Activated CD8-positive, alpha-beta memory T cell treated with anti-CD3 and anti-CD28 coated beads for 36 hours (primary cell): ENCODE measurements around the gene NUP153. TPM values are rescaled to one million over a fixed set of nuclear protein-coding genes. Genes with fewer than 3 reads are reported as not detected.

Experiments
- CTCF ChIA-PET: fragments of 350-600 bp; sonication (Branson Sonifier 250); formaldehyde crosslinking; loops from one replicate; lab custom pipeline; 2021; ENCODE audit warnings: antibody characterized with exemption; lab: Charles Lee
- POLR2A ChIA-PET: fragments of 350-600 bp; sonication (Branson Sonifier 250); formaldehyde crosslinking; loops from one replicate; lab custom pipeline; 2021; ENCODE audit warnings: antibody characterized with exemption; lab: Charles Lee
- total RNA-seq, 2 experiments: library from RNA; stranded (reverse); gene quantifications; one replicate each; pipeline ENCODE4 v1.2.3, GENCODE V29; 2021

NUP153 gene
- total RNA-seq, 2 experiments from 2014 or later = 98.5 to 99.7 TPM

- CTCF ChIA-PET = no interaction called here
- POLR2A ChIA-PET = no interaction called here
Measured at GRCh38 chr6:17677602-17678001, 29.1 kb downstream of the NUP153 start.

GRCh38 chr6:17673543-17674254 is 33.0 kb downstream of the NUP153 start:
- ChIA-PET POLR2A (no interaction called here), CTCF (no interaction called here)

- ChIA-PET POLR2A (interaction anchor here (1.0 kb wide), 1 partner anchor 35 kb away, joined by 3 read pairs; the partner anchor contains the start of gene NUP153), CTCF (interaction anchor here (0.6 kb wide), 1 partner anchor 142 kb away, joined by 3 read pairs; no protein-coding TSS in a partner anchor)
Measured at GRCh38 chr6:17672064-17672718, 34.5 kb downstream of the NUP153 start.

- CTCF ChIA-PET = no interaction called here
- POLR2A ChIA-PET = no interaction called here
Measured at GRCh38 chr6:17666646-17667045, 40.1 kb downstream of the NUP153 start.

DNA sequence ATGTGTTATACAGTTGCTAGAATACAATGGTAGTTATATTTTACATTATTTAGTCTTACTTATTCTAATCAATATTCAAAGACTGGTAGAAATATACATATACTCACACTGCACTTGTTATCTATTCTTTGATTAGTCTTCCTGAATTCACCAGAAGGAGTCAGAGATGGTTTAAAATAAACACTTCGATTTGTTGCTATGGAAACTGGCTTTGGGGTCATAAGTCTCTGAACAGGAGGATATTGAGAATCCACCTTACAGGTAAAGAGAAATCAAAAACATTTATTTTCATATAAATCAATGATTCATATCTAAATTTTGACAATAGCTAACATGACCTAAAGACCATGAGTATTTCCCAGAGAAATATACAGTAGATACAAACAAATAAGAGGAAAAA is 41.6 kb downstream of the NUP153 start:
- ChIA-PET CTCF (no interaction called here), POLR2A (interaction anchor here (0.6 kb wide), 1 partner anchor 36 kb away, joined by 4 read pairs; no protein-coding TSS in a partner anchor)

DNA sequence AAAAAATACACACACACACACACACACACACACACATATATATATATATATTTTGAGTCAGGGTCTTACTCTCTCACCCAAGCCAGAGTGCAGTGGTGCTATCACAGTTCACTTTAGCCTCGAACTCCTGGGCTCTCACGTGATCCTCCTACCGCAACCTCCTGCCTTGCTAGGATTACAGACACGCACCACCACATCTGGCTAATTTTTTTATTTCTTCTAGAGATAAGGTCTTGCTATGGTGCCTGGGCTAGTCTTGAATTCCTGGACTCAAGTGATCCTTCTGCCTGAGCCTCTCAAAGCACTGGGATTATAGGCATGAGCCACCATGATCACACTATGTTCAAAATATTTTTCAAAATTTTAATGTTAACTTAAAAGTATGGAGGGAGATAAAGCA is 43.5 kb downstream of the NUP153 start:
- POLR2A ChIA-PET = no interaction called here
- CTCF ChIA-PET = no interaction called here

- POLR2A ChIA-PET = no interaction called here
- CTCF ChIA-PET = interaction anchor here (1.2 kb wide), 1 partner anchor 39 kb away, joined by 3 read pairs; no protein-coding TSS in a partner anchor
Measured at GRCh38 chr6:17662585-17662984, 44.1 kb downstream of the NUP153 start.

- ChIA-PET POLR2A (interaction anchor here (0.6 to 0.7 kb wide), 2 partner anchors 19 to 132 kb away, joined by 3 to 5 read pairs; no protein-coding TSS in a partner anchor), CTCF (no interaction called here)
Measured at GRCh38 chr6:17656644-17657043, 50.1 kb downstream of the NUP153 start.

DNA sequence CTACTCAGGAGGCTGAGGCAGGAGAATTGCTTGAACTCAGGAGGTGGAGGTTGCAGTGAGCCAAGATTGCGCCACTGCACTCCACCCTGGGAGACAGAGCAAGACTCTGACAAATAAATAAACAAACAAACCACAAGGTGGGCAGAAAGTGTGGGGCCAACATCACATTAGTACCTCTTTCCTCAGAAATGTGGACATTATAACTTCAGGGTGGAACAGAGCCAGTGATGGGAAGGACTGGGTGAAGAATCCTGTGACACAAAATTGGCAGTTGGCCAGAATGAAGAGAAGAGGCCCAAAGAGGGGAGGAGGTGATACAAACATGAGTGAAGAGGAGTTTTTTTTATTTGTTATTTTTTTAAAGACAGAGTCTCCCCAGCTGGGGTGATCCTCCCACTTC is 50.6 kb downstream of the NUP153 start:
- ChIA-PET POLR2A (no interaction called here), CTCF (no interaction called here)

GRCh38 chr6:17653198-17653882 is 53.4 kb downstream of the NUP153 start:
- POLR2A ChIA-PET = no interaction called here
- CTCF ChIA-PET = no interaction called here

GRCh38 chr6:17650656-17651309 is 55.9 kb downstream of the NUP153 start:
- POLR2A ChIA-PET = no interaction called here
- CTCF ChIA-PET = no interaction called here

DNA sequence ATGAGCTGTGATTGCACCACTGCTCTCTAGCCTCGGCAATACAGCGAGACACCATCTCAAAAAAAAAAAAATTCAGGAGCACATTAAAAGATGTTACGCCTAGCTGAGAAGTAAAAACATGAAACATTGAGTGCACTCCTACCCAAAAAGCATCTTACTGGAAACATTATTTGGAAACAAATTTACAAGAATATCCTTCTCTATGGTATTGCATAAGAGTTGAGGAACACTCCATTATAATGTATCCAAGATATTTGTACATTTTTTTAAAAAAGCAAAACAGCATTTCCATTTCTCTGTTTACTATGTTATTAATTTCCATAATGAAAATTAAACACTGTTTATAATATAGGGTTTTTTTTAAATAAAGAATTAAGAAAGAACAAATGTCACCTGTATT is 58.0 kb downstream of the NUP153 start:
- POLR2A ChIA-PET = no interaction called here
- CTCF ChIA-PET = no interaction called here

DNA sequence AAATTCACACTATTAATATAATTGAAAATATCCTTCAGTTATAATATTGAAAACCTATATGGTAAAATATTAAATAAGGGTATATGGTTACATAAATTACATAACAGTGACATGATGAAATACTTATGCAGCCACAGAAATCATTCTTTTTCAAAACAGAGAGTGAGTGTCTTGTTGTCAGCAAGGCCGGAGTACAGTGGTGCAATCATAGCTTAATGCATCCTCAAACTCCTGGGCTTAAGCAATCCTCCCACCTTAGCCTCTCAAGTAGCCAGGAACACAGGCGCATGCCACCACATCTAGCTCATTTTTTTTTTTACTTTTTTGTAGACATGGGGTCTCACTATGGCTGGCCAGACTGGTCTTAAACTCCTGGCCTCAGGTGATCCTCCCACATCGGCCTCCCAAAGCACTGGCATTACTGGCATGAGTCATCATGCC is 66.2 kb downstream of the NUP153 start:
- ChIA-PET POLR2A (no interaction called here), CTCF (interaction anchor here (1.5 kb wide), 1 partner anchor 19 kb away, joined by 5 read pairs; no protein-coding TSS in a partner anchor)

- CTCF ChIA-PET = interaction anchor here (0.6 kb wide), 1 partner anchor 73 kb away, joined by 3 read pairs; no protein-coding TSS in a partner anchor
Measured at GRCh38 chr6:17638212-17638715, 68.5 kb downstream of the NUP153 start.

DNA sequence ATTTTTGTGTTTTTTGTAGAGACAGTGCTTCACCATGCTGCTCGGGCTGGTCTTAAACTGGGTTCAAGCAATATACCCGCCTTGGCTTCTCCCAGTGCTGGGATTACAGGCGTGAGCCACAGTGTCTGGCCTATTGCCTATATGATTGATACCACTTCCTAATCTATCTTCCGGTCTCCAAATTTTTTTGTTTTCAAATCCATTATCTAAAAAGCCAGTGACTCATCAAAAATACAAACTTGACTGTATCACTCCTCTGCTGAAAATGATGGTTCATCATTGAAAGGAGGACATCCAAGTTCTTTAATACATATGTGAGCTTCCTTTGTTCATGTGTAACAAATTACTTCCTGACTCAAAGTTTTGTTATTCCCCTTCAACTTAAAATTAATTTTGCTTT is 71.2 kb downstream of the NUP153 start:
- ChIA-PET CTCF (interaction anchor here (1.5 kb wide), 1 partner anchor 11 kb away, joined by 3 read pairs; no protein-coding TSS in a partner anchor), POLR2A (interaction anchor here (0.7 kb wide), 1 partner anchor 102 kb away, joined by 8 read pairs; no protein-coding TSS in a partner anchor)

More at GRCh38 chr6:17638212-17638715, 68.5 kb downstream of the NUP153 start:
- POLR2A ChIA-PET = no interaction called here

DNA sequence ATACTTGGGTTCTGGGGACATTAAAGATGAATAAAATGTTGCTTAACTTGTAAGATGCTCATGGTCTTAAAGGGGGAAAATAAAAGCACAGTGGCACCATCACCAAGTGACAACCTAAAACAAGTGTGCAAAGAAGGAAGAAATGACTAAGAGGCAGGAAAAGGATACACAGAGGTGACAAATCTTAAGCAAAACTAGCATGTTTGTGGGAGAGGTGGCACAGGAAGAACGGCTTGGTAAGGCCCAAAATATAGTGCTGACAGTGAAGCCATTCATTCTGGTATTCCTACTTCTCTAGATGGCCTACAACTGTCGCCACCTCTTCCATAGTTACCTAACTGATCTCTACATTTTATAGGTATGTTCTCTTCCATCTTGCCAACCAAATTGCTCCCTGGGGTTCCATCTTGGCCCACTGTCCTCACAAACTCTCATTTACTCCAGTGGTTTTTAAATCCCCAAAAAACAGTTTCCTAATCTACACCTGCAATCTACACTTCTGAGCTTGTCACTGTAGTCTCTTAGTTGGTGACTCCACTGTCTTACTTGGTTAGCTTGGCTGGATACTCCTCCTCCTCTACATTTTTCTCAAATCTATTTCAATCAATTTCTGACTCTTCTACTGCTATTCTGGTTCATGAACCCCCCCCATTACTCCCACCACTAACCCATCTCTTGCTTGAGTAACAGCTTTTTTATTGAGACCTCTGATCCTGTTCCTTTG is 73.1 kb downstream of the NUP153 start:
- CTCF ChIA-PET = interaction anchor here (0.7 kb wide), 1 partner anchor 70 kb away, joined by 3 read pairs; no protein-coding TSS in a partner anchor
- POLR2A ChIA-PET = interaction anchor here (0.6 kb wide), 1 partner anchor 34 kb away, joined by 3 read pairs; the partner anchor contains the start of gene FAM8A1

- ChIA-PET CTCF (interaction anchor here (0.7 kb wide), 1 partner anchor 61 kb away, joined by 5 read pairs; no protein-coding TSS in a partner anchor), POLR2A (no interaction called here)
Measured at GRCh38 chr6:17632934-17633333, 73.8 kb downstream of the NUP153 start.

- POLR2A ChIA-PET = no interaction called here
- CTCF ChIA-PET = no interaction called here
Measured at GRCh38 chr6:17630511-17631073, 76.1 kb downstream of the NUP153 start.
